PC-9 (cell line): ENCODE measurements around the gene RPL32. TPM values are rescaled to one million over a fixed set of nuclear protein-coding genes. Genes with fewer than 3 reads are reported as not detected.
A peak's percentile ranks its signal among the peaks of the same experiment; 100 is the strongest.

Experiments
- BruUV-seq: library from RNA; stranded (reverse); fragments of 400-500 nt; replicated peaks from 2 replicates; lab custom pipeline; 2021; lab: Mats Ljungman, UMichigan
- CTCF ChIA-PET: fragments of 300-600 bp; sonication (Branson Sonifier 250); formaldehyde crosslinking; loops from one replicate; lab custom pipeline; 2022; ENCODE audit warnings: antibody characterized with exemption; lab: Charles Lee
- POLR2A ChIA-PET: fragments of 300-600 bp; sonication (Branson Sonifier 250); formaldehyde crosslinking; loops from one replicate; lab custom pipeline; 2022; ENCODE audit warnings: antibody characterized with exemption; ENCODE audit not compliant: unreplicated experiment; lab: Charles Lee
- DNase-seq, 2 experiments: peaks; one replicate each; pipeline versions ENCODE4 v3.0.0 to v3.0.0-alpha.2; 2015 to 2022; ENCODE audit warnings: mixed read lengths in 1 of 2
- H2AFZ ChIP-seq: fragments of 200-600 bp; sonication (generic); 2 replicates; pipeline ENCODE4 v1.8.1; 2017; ENCODE audit warnings: antibody characterized with exemption
- H3F3A ChIP-seq: fragments of 200-600 bp; sonication (generic); 2 replicates; pipeline ENCODE4 v1.8.1; 2017; ENCODE audit warnings: antibody characterized with exemption, mild to moderate bottlenecking, low read depth; ENCODE audit not compliant: insufficient read depth
- H3K27ac ChIP-seq: fragments of 200-600 bp; sonication (generic); 2 replicates; pipeline ENCODE4 v1.6.1; 2016; ENCODE audit warnings: mixed run types
- H3K27me3 ChIP-seq: fragments of 200-600 bp; sonication (generic); 2 replicates; pipeline ENCODE4 v1.6.1; 2016; ENCODE audit warnings: low read depth, mixed run types; ENCODE audit not compliant: insufficient read depth
- H3K36me3 ChIP-seq: fragments of 200-600 bp; sonication (generic); 2 replicates; pipeline ENCODE4 v1.6.1; 2016; ENCODE audit warnings: low read depth, mixed run types
- H3K4me1 ChIP-seq: fragments of 200-600 bp; sonication (generic); replicated peaks from 2 replicates; pipeline ENCODE4 v1.6.1; 2016; ENCODE audit warnings: mixed run types; ENCODE audit not compliant: insufficient read depth
- H3K4me2 ChIP-seq: fragments of 200-600 bp; sonication (generic); 2 replicates; pipeline ENCODE4 v1.6.1; 2017; ENCODE audit warnings: mixed run types
- H3K4me3 ChIP-seq: fragments of 200-600 bp; sonication (generic); 2 replicates; pipeline ENCODE4 v1.6.1; 2016; ENCODE audit warnings: mixed run types
- H3K79me2 ChIP-seq: fragments of 200-600 bp; sonication (generic); 2 replicates; pipeline ENCODE4 v1.6.1; 2017; ENCODE audit warnings: low read depth, mixed run types
- H3K9me2 ChIP-seq: fragments of 200-600 bp; sonication (generic); 2 replicates; pipeline ENCODE4 v1.8.1; 2017; ENCODE audit warnings: mild to moderate bottlenecking; ENCODE audit not compliant: insufficient read depth
- H3K9me3 ChIP-seq: fragments of 200-600 bp; sonication (generic); 2 replicates; pipeline ENCODE4 v1.8.1; 2016; ENCODE audit warnings: low read depth; ENCODE audit not compliant: insufficient read depth
- H4K20me1 ChIP-seq: fragments of 200-600 bp; sonication (generic); 2 replicates; pipeline ENCODE4 v1.8.1; 2017; ENCODE audit not compliant: insufficient read depth
- CTCF ChIP-seq: fragments of 200-600 bp; sonication (generic); conservative IDR thresholded peaks from 2 replicates; pipeline ENCODE4 v1.6.1; 2017; ENCODE audit warnings: mixed run types, antibody characterized with exemption, mild to moderate bottlenecking, moderate library complexity
- EZH2 ChIP-seq: fragments of 200-600 bp; sonication (generic); IDR thresholded peaks from 2 replicates; pipeline ENCODE4 v1.8.0; 2017; ENCODE audit warnings: antibody characterized with exemption, low read depth
- intact Hi-C: fragments of 100-400 bp; cut with micrococcal nuclease; formaldehyde crosslinking; loops from one replicate; pipeline ENCODE4 v1.10.0; 2022; ENCODE audit not compliant: unreplicated experiment
- total RNA-seq: library from RNA; stranded (reverse); gene quantifications from 2 replicates; pipeline ENCODE4 v1.2.3, GENCODE V29; 2021

RPL32 gene
- total RNA-seq, 1 experiment from 2014 or later = 1,662 TPM

GRCh38 chr3:12824299-12824698 lies 17.1 kb downstream of the RPL32 start:
- no peak overlapping the region for H2AFZ ChIP-seq
- intact Hi-C loops = no loop called here
- POLR2A ChIA-PET = interaction anchor here (0.7 kb wide), 1 partner anchor 976 kb away, joined by 5 read pairs; no protein-coding TSS in a partner anchor
- no peak overlapping the region for H3K4me3 ChIP-seq
- CTCF ChIA-PET = no interaction called here
- no peaks in the 10 kb centered on the region; the same call in 1 of the 2 replicates for H4K20me1 ChIP-seq
- H3K79me2 ChIP-seq = no peaks in the 10 kb centered on the region
- no peak overlapping the region for H3K27ac ChIP-seq
- no peaks in the 10 kb centered on the region for H3K27me3 ChIP-seq
- H3K9me3 ChIP-seq = no peaks in the 10 kb centered on the region
- no peak for TF ChIP-seq CTCF
- TF ChIP-seq EZH2 = no peak
- H3K36me3 ChIP-seq = no peaks in the 10 kb centered on the region
- peaks cover 6% of the 10 kb centered on the region for H3K4me1 ChIP-seq
- 0 out of 2 replicates have a peak, but pooled peaks cover 6% of the 10 kb centered on the region for H3F3A ChIP-seq
- DNase-seq = no peak
- no TSS peak for BruUV-seq
- no peaks in the 10 kb centered on the region for H3K9me2 ChIP-seq
- no peak overlapping the region for H3K4me2 ChIP-seq

- no peaks in the 10 kb centered on the region for H4K20me1 ChIP-seq
- H3K27me3 ChIP-seq = no peaks in the 10 kb centered on the region
- no peaks in the 10 kb centered on the region for H3K36me3 ChIP-seq
- H3K4me1 ChIP-seq = no peaks in the 10 kb centered on the region
- ChIA-PET POLR2A (interaction anchor here (0.6 kb wide), 1 partner anchor 222 kb away, joined by 4 read pairs; no protein-coding TSS in a partner anchor), CTCF (interaction anchor here (0.6 to 1.0 kb wide), 3 partner anchors 8 to 15 kb away, joined by 3 to 5 read pairs (median 5); no protein-coding TSS in a partner anchor)
- intact Hi-C loops = no loop called here
- no peak overlapping the region for H3K4me2 ChIP-seq
- no peak for TF ChIP-seq EZH2
- peak; percentile 75 for TF ChIP-seq CTCF
- no peaks in the 10 kb centered on the region for H3F3A ChIP-seq
- H3K9me3 ChIP-seq = no peaks in the 10 kb centered on the region
- no peaks in the 10 kb centered on the region for H3K9me2 ChIP-seq
- DNase-seq = no peak
- no peak overlapping the region for H3K4me3 ChIP-seq
- no peak overlapping the region for H2AFZ ChIP-seq
- BruUV-seq = no TSS peak
- H3K79me2 ChIP-seq = no peaks in the 10 kb centered on the region
- no peak overlapping the region for H3K27ac ChIP-seq
These were observed 18.5 kb downstream of the RPL32 start for GRCh38 chr3:12822725-12823373.

GRCh38 chr3:12818773-12819172 lies 22.6 kb downstream of the RPL32 start:
- no peaks in the 10 kb centered on the region for H3K79me2 ChIP-seq
- DNase-seq = no peak
- H3K9me2 ChIP-seq = no peaks in the 10 kb centered on the region
- no peak overlapping the region for H2AFZ ChIP-seq
- no peaks in the 10 kb centered on the region for H3K9me3 ChIP-seq
- no peaks in the 10 kb centered on the region for H3F3A ChIP-seq
- intact Hi-C loops = no loop called here
- CTCF ChIA-PET = interaction anchor here (0.6 kb wide), 1 partner anchor 33 kb away, joined by 5 read pairs; no protein-coding TSS in a partner anchor
- H3K27me3 ChIP-seq = no peaks in the 10 kb centered on the region
- no peak overlapping the region for H3K27ac ChIP-seq
- H4K20me1 ChIP-seq = no peaks in the 10 kb centered on the region
- no peak overlapping the region for H3K4me3 ChIP-seq
- POLR2A ChIA-PET = no interaction called here
- BruUV-seq = no TSS peak
- no peaks in the 10 kb centered on the region for H3K36me3 ChIP-seq
- TF ChIP-seq EZH2 (no peak), CTCF (no peak)
- H3K4me2 ChIP-seq = no peak overlapping the region
- no peaks in the 10 kb centered on the region for H3K4me1 ChIP-seq
